ENCODE measurements around the gene CLEC5A.
"Not testable (repeated sequence)": the region's sequence is repeated elsewhere in the genome, so short reads cannot be mapped to it uniquely, and the experiment has no call there.

The CLEC5A gene

DNA sequence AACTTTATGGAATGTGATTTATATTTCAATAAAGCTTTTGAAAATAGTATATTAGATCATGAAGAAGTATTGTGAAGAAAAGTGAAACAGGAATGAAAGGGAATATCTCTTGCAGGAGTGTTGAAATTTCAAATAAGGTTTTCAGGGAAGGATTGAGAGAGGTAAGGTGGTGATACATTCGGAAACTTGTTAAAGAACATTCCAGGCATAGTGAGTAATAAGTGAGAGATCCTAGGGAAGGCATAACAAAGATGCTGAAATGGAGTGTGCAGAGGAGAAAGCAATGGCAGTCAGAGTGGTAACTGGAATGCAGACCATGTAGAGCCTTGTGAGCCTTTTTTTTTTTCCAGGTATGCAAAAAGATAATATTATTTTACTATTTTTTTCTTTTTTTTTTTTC is 26.5 kb downstream of the CLEC5A start:
- Histone ChIP-seq H3K36me3 (ENCODE audit: control insufficient read depth, insufficient read depth, low read length) (no peaks in the 10 kb centered on the region), H3K27me3 (replicated peaks; ENCODE audit: control insufficient read depth, insufficient read depth, low read length, poor library complexity, severe bottlenecking) (no peaks in the 10 kb centered on the region), H3K4me1 (ENCODE audit: control insufficient read depth, insufficient read depth, low read length, poor library complexity, severe bottlenecking) (no peaks in the 10 kb centered on the region), H3K4me3 (ENCODE audit: insufficient read depth, low read depth, low read length, poor library complexity, severe bottlenecking) (no peak overlapping the region), H3K9me3 (ENCODE audit: control insufficient read depth, low read length) (no peaks in the 10 kb centered on the region), H3K27ac (ENCODE audit: insufficient read depth, low read length, poor library complexity, severe bottlenecking) (no peak overlapping the region)
- no peak for DNase-seq

GRCh38 chr7:141916099-141916498 is 30.7 kb downstream of the CLEC5A start, which contains the start of gene OR9A4:
Gene OR9A4, plus strand, starts transcription at chr7:141916399. Its CDS starts 2,477 bp downstream, at chr7:141918876.
- no peak for DNase-seq
- Histone ChIP-seq H3K36me3 (ENCODE audit: control insufficient read depth, insufficient read depth, low read length) (no peaks in the 10 kb centered on the region), H3K4me1 (ENCODE audit: control insufficient read depth, insufficient read depth, low read length, poor library complexity, severe bottlenecking) (no peaks in the 10 kb centered on the region), H3K27me3 (replicated peaks; ENCODE audit: control insufficient read depth, insufficient read depth, low read length, poor library complexity, severe bottlenecking) (no peaks in the 10 kb centered on the region), H3K9me3 (ENCODE audit: control insufficient read depth, low read length) (no peaks in the 10 kb centered on the region), H3K4me3 (ENCODE audit: insufficient read depth, low read depth, low read length, poor library complexity, severe bottlenecking) (no peak within 1 kb of the TSS), H3K27ac (ENCODE audit: insufficient read depth, low read length, poor library complexity, severe bottlenecking) (no peak within 1 kb of the TSS)

DNA sequence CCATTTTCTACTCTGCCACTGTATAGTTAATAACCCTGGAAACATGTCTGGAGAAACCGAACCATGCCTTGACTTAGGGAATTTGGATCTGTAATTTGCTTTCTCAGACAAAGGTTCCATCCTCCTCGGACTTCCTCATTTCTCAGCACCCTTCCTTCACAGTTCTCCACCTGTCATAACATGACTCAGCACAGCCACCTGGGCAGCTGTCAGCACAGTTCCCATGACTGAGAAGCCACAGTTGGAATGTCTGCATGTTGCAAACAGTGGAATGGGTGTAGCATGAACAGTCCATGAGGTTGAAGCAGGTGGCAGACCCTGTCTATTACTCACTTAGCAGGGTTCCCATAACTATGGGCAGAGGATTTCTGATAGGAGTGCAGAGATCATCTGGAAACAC is 31.2 kb downstream of the CLEC5A start:
- no peaks in the 10 kb centered on the region for H3K27me3 ChIP-seq (replicated peaks; ENCODE audit: control insufficient read depth, insufficient read depth, low read length, poor library complexity, severe bottlenecking)
- H3K4me1 ChIP-seq (ENCODE audit: control insufficient read depth, insufficient read depth, low read length, poor library complexity, severe bottlenecking), result no peaks in the 10 kb centered on the region
- no peak overlapping the region for H3K27ac ChIP-seq (ENCODE audit: insufficient read depth, low read length, poor library complexity, severe bottlenecking)
- DNase-seq, result no peak
- H3K9me3 ChIP-seq (ENCODE audit: control insufficient read depth, low read length), result no peaks in the 10 kb centered on the region
- no peak overlapping the region for H3K4me3 ChIP-seq (ENCODE audit: insufficient read depth, low read depth, low read length, poor library complexity, severe bottlenecking)
- no peaks in the 10 kb centered on the region for H3K36me3 ChIP-seq (ENCODE audit: control insufficient read depth, insufficient read depth, low read length)

DNA sequence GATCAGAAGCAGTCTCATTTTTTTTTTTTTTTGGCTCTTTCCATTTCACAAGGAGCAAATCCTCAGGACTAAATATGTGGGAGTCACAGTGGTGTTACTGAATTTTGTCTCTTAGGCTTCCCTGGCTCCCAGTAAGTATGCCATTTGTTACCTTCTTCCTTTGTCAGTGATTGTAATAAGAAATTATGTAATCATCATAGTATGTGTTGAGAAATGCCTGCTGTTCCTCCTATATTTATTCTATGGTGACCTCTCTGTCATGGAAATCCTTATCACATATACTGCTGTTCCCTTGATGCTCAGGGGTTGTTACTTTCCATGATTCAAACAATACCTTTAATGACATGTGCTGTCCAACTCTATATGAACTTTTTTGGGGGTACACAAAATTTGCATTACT is 35.4 kb downstream of the CLEC5A start:
- no peak for DNase-seq
- Histone ChIP-seq H3K4me1 (ENCODE audit: control insufficient read depth, insufficient read depth, low read length, poor library complexity, severe bottlenecking) (no peaks in the 10 kb centered on the region), H3K27ac (ENCODE audit: insufficient read depth, low read length, poor library complexity, severe bottlenecking) (no peak overlapping the region), H3K9me3 (ENCODE audit: control insufficient read depth, low read length) (no peaks in the 10 kb centered on the region), H3K36me3 (ENCODE audit: control insufficient read depth, insufficient read depth, low read length) (no peaks in the 10 kb centered on the region), H3K4me3 (ENCODE audit: insufficient read depth, low read depth, low read length, poor library complexity, severe bottlenecking) (no peak overlapping the region), H3K27me3 (replicated peaks; ENCODE audit: control insufficient read depth, insufficient read depth, low read length, poor library complexity, severe bottlenecking) (no peaks in the 10 kb centered on the region)

DNA sequence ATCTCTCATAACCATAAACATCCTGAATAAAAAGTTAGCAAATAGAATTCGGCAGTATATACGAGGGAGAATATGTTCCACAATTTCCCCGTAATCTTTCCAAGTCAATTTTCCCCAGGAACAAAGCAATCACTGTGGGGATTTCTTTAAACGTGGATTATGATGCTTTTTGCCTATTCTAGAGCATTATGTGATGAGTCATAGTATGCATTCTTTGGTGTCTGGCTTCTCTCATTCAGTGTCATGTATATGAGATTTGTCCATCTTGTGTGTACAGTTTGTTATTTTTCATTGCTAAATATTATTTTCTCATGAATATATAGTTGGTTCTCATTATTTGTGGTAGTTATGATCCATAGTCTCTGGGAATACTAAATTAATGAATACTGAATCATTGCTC is 40.5 kb downstream of the CLEC5A start:
- no peaks in the 10 kb centered on the region for H3K4me1 ChIP-seq (ENCODE audit: control insufficient read depth, insufficient read depth, low read length, poor library complexity, severe bottlenecking)
- H3K36me3 ChIP-seq (ENCODE audit: control insufficient read depth, insufficient read depth, low read length), result no peaks in the 10 kb centered on the region
- no peak for DNase-seq
- H3K27me3 ChIP-seq (replicated peaks; ENCODE audit: control insufficient read depth, insufficient read depth, low read length, poor library complexity, severe bottlenecking), result no peaks in the 10 kb centered on the region
- H3K9me3 ChIP-seq (ENCODE audit: control insufficient read depth, low read length), result no peaks in the 10 kb centered on the region
- no peak overlapping the region for H3K27ac ChIP-seq (ENCODE audit: insufficient read depth, low read length, poor library complexity, severe bottlenecking)
- H3K4me3 ChIP-seq (ENCODE audit: insufficient read depth, low read depth, low read length, poor library complexity, severe bottlenecking), result no peak overlapping the region

- not testable (repeated sequence) for H3K4me1 ChIP-seq (ENCODE audit: control insufficient read depth, insufficient read depth, low read length, poor library complexity, severe bottlenecking); H3K27me3 ChIP-seq (replicated peaks; ENCODE audit: control insufficient read depth, insufficient read depth, low read length, poor library complexity, severe bottlenecking); H3K9me3 ChIP-seq (ENCODE audit: control insufficient read depth, low read length); H3K27ac ChIP-seq (ENCODE audit: insufficient read depth, low read length, poor library complexity, severe bottlenecking); H3K4me3 ChIP-seq (ENCODE audit: insufficient read depth, low read depth, low read length, poor library complexity, severe bottlenecking); DNase-seq; H3K36me3 ChIP-seq (ENCODE audit: control insufficient read depth, insufficient read depth, low read length)
These were observed 47.4 kb downstream of the CLEC5A start for GRCh38 chr7:141899366-141899765.

DNA sequence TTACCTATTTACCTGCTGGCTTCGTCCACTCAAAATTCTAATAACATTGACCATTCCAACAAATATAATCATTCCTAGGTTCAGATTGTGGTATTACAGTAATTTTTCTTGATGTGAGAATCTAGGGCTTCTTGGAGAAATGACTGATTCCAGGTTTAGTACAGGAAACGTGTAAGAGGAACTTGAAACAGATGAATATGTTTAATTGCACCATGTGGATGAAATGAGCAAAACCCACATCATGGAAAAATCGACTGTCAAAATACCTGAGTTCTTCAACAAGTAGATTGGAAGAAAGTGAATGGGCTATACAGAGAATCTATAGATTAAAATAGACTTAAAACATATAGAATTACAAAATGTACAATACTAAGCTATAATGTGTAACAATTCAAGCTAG is 55.4 kb downstream of the CLEC5A start:
- H3K36me3 ChIP-seq (ENCODE audit: control insufficient read depth, insufficient read depth, low read length), result no peaks in the 10 kb centered on the region
- H3K27ac ChIP-seq (ENCODE audit: insufficient read depth, low read length, poor library complexity, severe bottlenecking), result no peak overlapping the region
- DNase-seq, result no peak
- H3K4me1 ChIP-seq (ENCODE audit: control insufficient read depth, insufficient read depth, low read length, poor library complexity, severe bottlenecking), result no peaks in the 10 kb centered on the region
- no peak overlapping the region for H3K4me3 ChIP-seq (ENCODE audit: insufficient read depth, low read depth, low read length, poor library complexity, severe bottlenecking)
- no peaks in the 10 kb centered on the region for H3K27me3 ChIP-seq (replicated peaks; ENCODE audit: control insufficient read depth, insufficient read depth, low read length, poor library complexity, severe bottlenecking)
- no peaks in the 10 kb centered on the region for H3K9me3 ChIP-seq (ENCODE audit: control insufficient read depth, low read length)

- no peak overlapping the region for H3K4me3 ChIP-seq (ENCODE audit: insufficient read depth, low read depth, low read length, poor library complexity, severe bottlenecking)
- no peak for DNase-seq
- no peaks in the 10 kb centered on the region for H3K9me3 ChIP-seq (ENCODE audit: control insufficient read depth, low read length)
- no peaks in the 10 kb centered on the region for H3K27me3 ChIP-seq (replicated peaks; ENCODE audit: control insufficient read depth, insufficient read depth, low read length, poor library complexity, severe bottlenecking)
- no peaks in the 10 kb centered on the region for H3K36me3 ChIP-seq (ENCODE audit: control insufficient read depth, insufficient read depth, low read length)
- no peaks in the 10 kb centered on the region for H3K4me1 ChIP-seq (ENCODE audit: control insufficient read depth, insufficient read depth, low read length, poor library complexity, severe bottlenecking)
- no peak overlapping the region for H3K27ac ChIP-seq (ENCODE audit: insufficient read depth, low read length, poor library complexity, severe bottlenecking)
These were observed 57.5 kb downstream of the CLEC5A start for GRCh38 chr7:141889321-141889720.

GRCh38 chr7:141884539-141885225 is 62.1 kb downstream of the CLEC5A start:
- no peaks in the 10 kb centered on the region for H3K27me3 ChIP-seq (replicated peaks; ENCODE audit: control insufficient read depth, insufficient read depth, low read length, poor library complexity, severe bottlenecking)
- H3K4me3 ChIP-seq (ENCODE audit: insufficient read depth, low read depth, low read length, poor library complexity, severe bottlenecking), result no peak overlapping the region
- no peaks in the 10 kb centered on the region for H3K4me1 ChIP-seq (ENCODE audit: control insufficient read depth, insufficient read depth, low read length, poor library complexity, severe bottlenecking)
- H3K36me3 ChIP-seq (ENCODE audit: control insufficient read depth, insufficient read depth, low read length), result no peaks in the 10 kb centered on the region
- H3K9me3 ChIP-seq (ENCODE audit: control insufficient read depth, low read length), result no peaks in the 10 kb centered on the region
- no peak overlapping the region for H3K27ac ChIP-seq (ENCODE audit: insufficient read depth, low read length, poor library complexity, severe bottlenecking)
- DNase-seq, result no peak

GRCh38 chr7:141880960-141881359 is 65.8 kb downstream of the CLEC5A start:
- Histone ChIP-seq H3K9me3 (ENCODE audit: control insufficient read depth, low read length) (no peaks in the 10 kb centered on the region), H3K27ac (ENCODE audit: insufficient read depth, low read length, poor library complexity, severe bottlenecking) (no peak overlapping the region), H3K4me3 (ENCODE audit: insufficient read depth, low read depth, low read length, poor library complexity, severe bottlenecking) (no peak overlapping the region), H3K36me3 (ENCODE audit: control insufficient read depth, insufficient read depth, low read length) (no peaks in the 10 kb centered on the region), H3K4me1 (ENCODE audit: control insufficient read depth, insufficient read depth, low read length, poor library complexity, severe bottlenecking) (no peaks in the 10 kb centered on the region), H3K27me3 (replicated peaks; ENCODE audit: control insufficient read depth, insufficient read depth, low read length, poor library complexity, severe bottlenecking) (no peaks in the 10 kb centered on the region)
- DNase-seq, result no peak
